Esophagus squamous epithelium (tissue), 5 donors: Measurements from ENCODE around the gene DLGAP4. TPM values are rescaled to one million over a fixed set of nuclear protein-coding genes. Genes with fewer than 3 reads are reported as not detected.

ENCODE experiments used
- DNase-seq: peaks from one replicate; lab custom pipeline; 2025; lab: John Stamatoyannopoulos, UW
- H3K27ac ChIP-seq, 4 donors: fragments of 200-600 bp; sonication (generic); one replicate each; pipeline ENCODE4 v1.5.1; 2016 to 2019; ENCODE audit warnings: mild to moderate bottlenecking in 1 of 4
- H3K27me3 ChIP-seq, 4 donors: fragments of 200-600 bp; sonication (generic); 1 replicate in 3 of 4; 2 replicates in 1 of 4; pipeline versions ENCODE4 v1.5.1 to v1.6.0; 2017 to 2021; ENCODE audit warnings: antibody characterized with exemption in 1 of 4
- H3K36me3 ChIP-seq, 3 donors: fragments of 200-600 bp; sonication (generic); one replicate each; pipeline ENCODE4 v1.5.1; 2016 to 2019
- H3K4me1 ChIP-seq, 3 donors: fragments of 200-600 bp; sonication (generic); one replicate each; pipeline ENCODE4 v1.5.1; 2017 to 2019
- H3K4me3 ChIP-seq, 4 donors: fragments of 200-600 bp; sonication (generic); 1 replicate in 3 of 4; 2 replicates in 1 of 4; pipeline ENCODE4 v1.5.1; 2016 to 2019; ENCODE audit warnings: mild to moderate bottlenecking in 2 of 4, moderate library complexity in 1 of 4
- H3K9me3 ChIP-seq, 3 donors: fragments of 200-600 bp; sonication (generic); one replicate each; pipeline ENCODE4 v1.5.1; 2016 to 2019
- CTCF ChIP-seq, 6 experiments: fragments of 450-650 bp in 4 of 6; fragments of 200-600 bp in 2 of 6; sonication (generic) in 2 of 6; IDR thresholded peaks; one replicate each; pipeline ENCODE4 v1.5.1; 2016 to 2019; ENCODE audit warnings: antibody characterized with exemption in 6 of 6, mild to moderate bottlenecking in 4 of 6, moderate library complexity in 4 of 6
- POLR2A ChIP-seq, 4 donors: fragments of 450-650 bp; IDR thresholded peaks; one replicate each; pipeline ENCODE4 v1.6.1; 2017; ENCODE audit warnings: antibody characterized with exemption in 4 of 4, mild to moderate bottlenecking in 4 of 4, moderate library complexity in 3 of 4
- WGBS, 2 donors: methylation state at CpG; one replicate each; pipeline ENCODE4 v1.1.5; 2018; 5-methylcytosine and 5-hydroxymethylcytosine counted together
- intact Hi-C: fragments of 100-400 bp; cut with DNase I; formaldehyde crosslinking; loops from one replicate; pipeline ENCODE4 v1.15.0; 2022
- total RNA-seq, 4 donors: library from RNA; depleted of rRNA; stranded (reverse); fragments of >200 nt; gene quantifications; one replicate each; pipeline ENCODE4 v1.1.0, GENCODE V29; 2016
- donor health status: DM: yes; HTN: yes; CAD: no.

DLGAP4 gene
- total RNA-seq, 4 donors from 2014 or later, result 9.4 to 40.4 (median 16.4) TPM

- H3K36me3 ChIP-seq, result peaks cover 0 to 10% (median 5%) of the 10 kb centered on the region in 3 donors
- peak in 2 of 6 experiments; percentile 4 to 16 for TF ChIP-seq CTCF (IDR thresholded peaks at IDR 0.05)
- TF ChIP-seq POLR2A (IDR thresholded peaks at IDR 0.05), result no peak
- H3K4me1 ChIP-seq, result peaks cover 8 to 82% (median 46%) of the 10 kb centered on the region in 3 donors
These were observed 175.4 kb downstream of the DLGAP4 start for GRCh38 chr20:36481380-36482043.

GRCh38 chr20:36482044-36482473, 175.9 kb downstream of the DLGAP4 start:
- no peak overlapping the region for H3K4me3 ChIP-seq
- no peak for DNase-seq
- H3K36me3 ChIP-seq, result peaks cover 0 to 10% (median 5%) of the 10 kb centered on the region in 3 donors
- peak overlapping the region in 3 of 4 donors; percentile 39 to 45 (median 44) for H3K27ac ChIP-seq
- 29 to 59% methylated on average over 3 to 7 of the region's 8 CpGs for WGBS, 2 donors
- intact Hi-C loops, result no loop called here
- no peak for TF ChIP-seq POLR2A (IDR thresholded peaks at IDR 0.05)
- no peak for TF ChIP-seq CTCF (IDR thresholded peaks at IDR 0.05)
- no peaks in the 10 kb centered on the region for H3K27me3 ChIP-seq
- no peaks in the 10 kb centered on the region for H3K9me3 ChIP-seq
- H3K4me1 ChIP-seq, result peaks cover 8 to 85% (median 46%) of the 10 kb centered on the region in 3 donors

More at GRCh38 chr20:36481380-36482043, 175.4 kb downstream of the DLGAP4 start:
- WGBS, 2 donors, result 68 to 79% methylated on average over 9 of the region's 9 CpGs
- Histone ChIP-seq H3K9me3 (no peaks in the 10 kb centered on the region), H3K27me3 (no peaks in the 10 kb centered on the region), H3K4me3 (no peak overlapping the region), H3K27ac (peak overlapping the region in 3 of 4 donors; percentile 39 to 45 (median 44))
- DNase-seq, result no peak
- intact Hi-C loops, result no loop called here

GRCh38 chr20:36483209-36483918, 177.2 kb downstream of the DLGAP4 start:
- intact Hi-C loops, result no loop called here

GRCh38 chr20:36483919-36484808, 178.0 kb downstream of the DLGAP4 start:
- H3K4me1 ChIP-seq, result peaks cover 5 to 85% (median 40%) of the 10 kb centered on the region in 3 donors
- TF ChIP-seq CTCF (IDR thresholded peaks at IDR 0.05) (no peak), POLR2A (IDR thresholded peaks at IDR 0.05) (no peak)
- peak overlapping the region; percentile 6 to 36 (median 20) for H3K27ac ChIP-seq
- DNase-seq, result no peak
- H3K9me3 ChIP-seq, result no peaks in the 10 kb centered on the region
- H3K36me3 ChIP-seq, result peaks cover 0 to 6% (median 0%) of the 10 kb centered on the region in 3 donors
- H3K4me3 ChIP-seq, result no peak overlapping the region
- no peaks in the 10 kb centered on the region for H3K27me3 ChIP-seq
- 44 to 69% methylated on average over 3 to 6 of the region's 8 CpGs for WGBS, 2 donors
- intact Hi-C loops, result no loop called here

More at GRCh38 chr20:36483209-36483918, 177.2 kb downstream of the DLGAP4 start:
- 54 to 58% methylated on average over 3 to 4 of the region's 5 CpGs for WGBS, 2 donors
- no peak for DNase-seq
- Histone ChIP-seq H3K4me3 (no peak overlapping the region), H3K27me3 (no peaks in the 10 kb centered on the region), H3K9me3 (no peaks in the 10 kb centered on the region), H3K4me1 (peaks cover 5 to 85% (median 43%) of the 10 kb centered on the region in 3 donors), H3K36me3 (peaks cover 0 to 6% (median 0%) of the 10 kb centered on the region in 3 donors), H3K27ac (peak overlapping the region; percentile 18 to 39 (median 30))
- TF ChIP-seq CTCF (IDR thresholded peaks at IDR 0.05) (no peak), POLR2A (IDR thresholded peaks at IDR 0.05) (no peak)
